CD1c-positive myeloid dendritic cell (primary cell): Measurements from ENCODE around the gene MAEA.

Experiments used
- DNase-seq: peaks from one replicate; pipeline ENCODE4 v3.0.0-alpha.2; 2016; ENCODE audit errors: extremely low spot score

The MAEA gene

GRCh38 chr4:1352567-1352900, 62.8 kb downstream of the MAEA start:
- DNase-seq: no peak

GRCh38 chr4:1353186-1354055, 63.7 kb downstream of the MAEA start:
- DNase-seq: no peak

- DNase-seq: no peak
Measured at GRCh38 chr4:1354136-1354982, 64.7 kb downstream of the MAEA start.

- DNase-seq: no peak
Measured at GRCh38 chr4:1354983-1355275, 65.2 kb downstream of the MAEA start.

- DNase-seq: no peak
Measured at GRCh38 chr4:1355378-1355777, 65.7 kb downstream of the MAEA start.

GRCh38 chr4:1356181-1356998, 66.7 kb downstream of the MAEA start:
- peak; percentile 47 for DNase-seq

GRCh38 chr4:1357356-1358248, 67.9 kb downstream of the MAEA start:
- no peak for DNase-seq

- DNase-seq: no peak
Measured at GRCh38 chr4:1358421-1359143, 68.9 kb downstream of the MAEA start.

GRCh38 chr4:1359144-1359501, 69.4 kb downstream of the MAEA start:
- DNase-seq: no peak

- no peak for DNase-seq
Measured at GRCh38 chr4:1359976-1360375, 70.3 kb downstream of the MAEA start.

GRCh38 chr4:1360423-1361283, 71.0 kb downstream of the MAEA start:
- DNase-seq: no peak

- DNase-seq: no peak
Measured at GRCh38 chr4:1361431-1361830, 71.7 kb downstream of the MAEA start.

- DNase-seq: no peak
Measured at GRCh38 chr4:1362046-1362445, 72.4 kb downstream of the MAEA start.

GRCh38 chr4:1362521-1362920, 72.8 kb downstream of the MAEA start:
- no peak for DNase-seq

GRCh38 chr4:1363513-1363912, 73.8 kb downstream of the MAEA start:
- no peak for DNase-seq

- DNase-seq: no peak
Measured at GRCh38 chr4:1364217-1364616, 74.5 kb downstream of the MAEA start.

- no peak for DNase-seq
Measured at GRCh38 chr4:1364748-1365147, 75.1 kb downstream of the MAEA start.

- DNase-seq: no peak
Measured at GRCh38 chr4:1365271-1366178, 75.8 kb downstream of the MAEA start.
